K562 treated with DMSO at 1 percent for 4 hours (cell line): ENCODE data around the gene RND3. TPM values are rescaled to one million over a fixed set of nuclear protein-coding genes. Genes with fewer than 3 reads are reported as not detected.

Experiments used
- total RNA-seq: library from RNA; unstranded; fragments of 300-600 nt; gene quantifications from 2 replicates; pipeline ENCODE4 v1.2.3, GENCODE V29; 2022; ENCODE audit not compliant: insufficient read depth

RND3 gene
- not detected in 2 replicates for total RNA-seq

GRCh38 chr2:150487537-150488429 is at the start of gene RND3:
RND3 (minus strand) TSS chr2:150487667; CDS start chr2:150487417, 250 bp downstream.

